Right lobe of liver (tissue), 6 donors: ENCODE measurements around the gene IBA57. TPM values are rescaled to one million over a fixed set of nuclear protein-coding genes. Genes with fewer than 3 reads are reported as not detected.

Experiments
- ATAC-seq, 4 donors: fragments of 200-7000 bp; cut with Tn5 transposase; one replicate each; pipeline ENCODE4 v1.9.1; 2020; ENCODE audit warnings: mild to moderate bottlenecking in 4 of 4, moderate library complexity in 4 of 4
- DNase-seq, 3 donors: peaks; one replicate each; pipeline ENCODE4 v3.0.0-alpha.2; 2020
- H3K27ac ChIP-seq, 3 donors: fragments of 200-600 bp; one replicate each; pipeline ENCODE4 v1.8.0; 2022
- H3K27me3 ChIP-seq, 2 donors: fragments of 200-600 bp; one replicate each; pipeline ENCODE4 v1.8.0; 2022
- H3K36me3 ChIP-seq, 4 donors: fragments of 200-600 bp; sonication (generic) in 1 of 4; one replicate each; pipeline versions ENCODE4 v1.5.1 to v1.8.0; 2017 to 2022; ENCODE audit warnings: control low read depth in 1 of 4
- H3K4me1 ChIP-seq, 4 donors: fragments of 200-600 bp; sonication (generic) in 1 of 4; one replicate each; pipeline versions ENCODE4 v1.5.1 to v1.8.0; 2017 to 2022; ENCODE audit warnings: control low read depth in 1 of 4
- H3K4me3 ChIP-seq, 3 donors: fragments of 200-600 bp; one replicate each; pipeline ENCODE4 v1.8.0; 2022
- H3K9me3 ChIP-seq, 4 donors: fragments of 200-600 bp; sonication (generic) in 1 of 4; one replicate each; pipeline versions ENCODE4 v1.5.1 to v1.8.0; 2017 to 2022; ENCODE audit warnings: control low read depth in 1 of 4
- CTCF ChIP-seq, 4 donors: fragments of 200-600 bp in 3 of 4; fragments of 450-650 bp in 1 of 4; IDR thresholded peaks; one replicate each; pipeline versions ENCODE4 v1.5.1 to v1.8.0; 2016 to 2022; ENCODE audit warnings: antibody characterized with exemption in 4 of 4, mild to moderate bottlenecking in 2 of 4
- POLR2A ChIP-seq: fragments of 450-650 bp; IDR thresholded peaks from one replicate; pipeline ENCODE4 v1.6.1; 2017; ENCODE audit warnings: antibody characterized with exemption, mild to moderate bottlenecking
- WGBS: methylation state at CpG from one replicate; pipeline ENCODE4 v1.1.6; 2018; ENCODE audit warnings: low coverage, low lambda C conversion rate; ENCODE audit not compliant: insufficient coverage; ENCODE audit errors: missing lambda C conversion rate; 5-methylcytosine and 5-hydroxymethylcytosine counted together
- intact Hi-C, 2 donors: fragments of 100-400 bp; cut with DNase I; formaldehyde crosslinking; loops; one replicate each; pipeline versions ENCODE4 v1.11.2 to v1.14.1; 2022
- long read RNA-seq: library from polyadenylated mRNA; unstranded; transcript quantifications from one replicate; pipeline ENCODE4 v2.0.0, GENCODE V29; 2019
- total RNA-seq, 6 experiments: library from RNA; depleted of rRNA in 2 of 6; stranded (reverse); fragments of >200 nt in 2 of 6; fragmentation: NEBNext Ultra II Directional in 3 of 6; extraction: Animal tissue kit (Norgen Biotek cat#: 25700) in 3 of 6; gene quantifications; one replicate each; pipeline versions ENCODE4 v1.1.0 to v1.2.4, GENCODE V29; 2016 to 2023
- donor health status: DM: no; HTN: yes; CAD: no.
- donor health status: DM: no; HTN: no; CAD: no.
- donor health status: DM: no; HTN: no; CAD: no.
- donor health status: DM: no; HTN: yes; CAD: no.
- donor health status: DM: no; HTN: yes; CAD: no.

IBA57 gene
- total RNA-seq = 1 to 10 TPM; 5.1 to 8.0 (median 6.1) TPM
- long read RNA-seq, full-length matches to known transcripts = 1 of 1 reads
- long read RNA-seq, partial matches to known transcripts = 0 of 1 reads
- long read RNA-seq, other reads (novel, unspliced or antisense) = 0 of 1 reads

DNA sequence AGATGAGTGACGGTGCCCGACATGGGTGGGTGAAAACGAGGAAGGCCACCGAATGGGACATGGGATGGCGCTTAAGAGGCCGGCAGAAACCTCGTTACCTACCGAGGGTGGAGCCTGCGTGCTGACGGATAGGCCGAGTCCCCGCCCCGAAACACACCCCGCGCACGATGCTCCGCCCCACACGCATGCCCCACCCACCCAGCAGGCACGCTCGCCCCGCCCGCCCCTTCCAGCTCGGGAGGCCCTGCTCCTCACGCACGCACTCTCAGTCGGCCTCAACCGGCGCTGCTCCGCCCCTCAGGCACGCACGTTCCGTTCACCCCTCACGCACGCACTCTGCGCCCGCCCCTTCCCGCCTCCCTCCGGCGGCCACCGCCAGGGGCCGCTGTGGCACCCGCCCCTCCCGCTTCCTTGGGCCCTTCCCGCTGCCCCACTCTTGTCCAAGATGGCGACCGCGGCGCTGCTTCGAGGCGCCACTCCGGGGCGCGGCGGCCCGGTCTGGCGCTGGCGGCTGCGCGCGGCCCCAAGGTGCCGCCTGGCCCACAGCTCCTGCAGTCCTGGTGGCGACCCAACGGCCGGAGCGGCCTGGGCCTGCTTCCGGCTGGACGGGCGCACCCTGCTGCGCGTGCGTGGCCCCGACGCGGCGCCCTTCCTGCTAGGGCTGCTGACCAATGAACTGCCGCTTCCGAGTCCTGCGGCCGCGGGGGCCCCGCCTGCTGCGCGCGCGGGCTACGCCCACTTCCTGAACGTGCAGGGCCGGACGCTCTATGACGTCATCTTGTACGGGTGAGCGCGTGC lies at the start of gene IBA57:
TSS of gene IBA57 (plus strand) at position 433 of the 798 bp plus-strand sequence. CDS start at position 446, 13 bp downstream.
- Histone ChIP-seq H3K27me3 (no peaks in the 10 kb centered on the region), H3K9me3 (no peaks in the 10 kb centered on the region), H3K4me3 (peak within 1 kb of the TSS; percentile 66 to 78 (median 67)), H3K36me3 (no peaks in the 10 kb centered on the region), H3K4me1 (peaks cover 0 to 12% (median 4%) of the 10 kb centered on the region in 4 donors), H3K27ac (peak within 1 kb of the TSS; percentile 99 to 100 (median 100))
- under 1% methylated on average over 31 of the region's 93 CpGs for WGBS
- DNase-seq (peak; percentile 99 to 100 (median 100)), ATAC-seq (peak; percentile 84 to 93 (median 89))
- intact Hi-C loops = no loop called here
- peak; percentile 84 to 99 (median 89) for TF ChIP-seq CTCF (IDR thresholded peaks at IDR 0.05)
- TF ChIP-seq POLR2A = peak; percentile 98

- ATAC-seq (no peak), DNase-seq (no peak)
- TF ChIP-seq CTCF (IDR thresholded peaks at IDR 0.05) = no peak
- TF ChIP-seq POLR2A = no peak
- H3K4me3 ChIP-seq = no peak overlapping the region
- no peaks in the 10 kb centered on the region for H3K27me3 ChIP-seq
- no peak overlapping the region for H3K27ac ChIP-seq
- WGBS = 96% methylated on average over 4 of the region's 4 CpGs
- intact Hi-C loops = no loop called here
- no peaks in the 10 kb centered on the region for H3K4me1 ChIP-seq
- H3K9me3 ChIP-seq = no peaks in the 10 kb centered on the region
- no peaks in the 10 kb centered on the region for H3K36me3 ChIP-seq
These were observed 48.3 kb upstream of the IBA57 start for GRCh38 chr1:228117335-228117734.

GRCh38 chr1:228118040-228118439 lies 47.6 kb upstream of the IBA57 start:
- Histone ChIP-seq H3K4me1 (no peaks in the 10 kb centered on the region), H3K36me3 (no peaks in the 10 kb centered on the region), H3K9me3 (no peaks in the 10 kb centered on the region), H3K27ac (no peak overlapping the region), H3K4me3 (no peak overlapping the region), H3K27me3 (no peaks in the 10 kb centered on the region)
- intact Hi-C loops = no loop called here
- DNase-seq (no peak), ATAC-seq (no peak)
- TF ChIP-seq CTCF (IDR thresholded peaks at IDR 0.05) (no peak), POLR2A (no peak)
- WGBS = 72% methylated on average over 2 of the region's 2 CpGs

DNA sequence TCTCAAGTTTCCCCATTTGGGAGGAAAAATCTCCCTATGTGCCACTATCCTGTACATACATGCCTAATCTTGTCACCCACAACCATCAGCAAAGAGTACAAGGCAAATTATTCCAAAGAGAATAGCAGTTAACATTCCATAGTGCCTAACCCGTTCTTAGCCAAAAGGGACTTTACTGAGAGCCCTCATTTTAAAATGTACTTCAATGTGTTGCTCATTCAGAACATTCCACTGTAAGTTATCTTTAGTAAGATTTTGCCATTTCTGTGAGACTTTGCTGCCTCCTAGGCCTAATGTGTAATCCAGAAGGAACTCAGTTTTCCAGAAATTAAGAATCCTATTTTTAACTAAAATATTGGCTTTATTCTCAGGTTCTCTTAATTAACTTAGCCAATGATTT lies 45.3 kb upstream of the IBA57 start:
- H3K27me3 ChIP-seq = no peaks in the 10 kb centered on the region
- ATAC-seq (no peak), DNase-seq (no peak)
- WGBS = 82% methylated on average over 1 of the region's 1 CpG
- H3K36me3 ChIP-seq = no peaks in the 10 kb centered on the region
- H3K27ac ChIP-seq = no peak overlapping the region
- intact Hi-C loops = no loop called here
- no peaks in the 10 kb centered on the region for H3K9me3 ChIP-seq
- H3K4me3 ChIP-seq = no peak overlapping the region
- TF ChIP-seq POLR2A = no peak
- no peak for TF ChIP-seq CTCF (IDR thresholded peaks at IDR 0.05)
- H3K4me1 ChIP-seq = no peaks in the 10 kb centered on the region
